ENCODE measurements around the gene RIT2. TPM values are rescaled to one million over a fixed set of nuclear protein-coding genes. Genes with fewer than 3 reads are reported as not detected.

Gene RIT2
- total and polyA plus RNA-seq, 3 donors from 2014 or later, result 0.82 TPM; not detected in 2

DNA sequence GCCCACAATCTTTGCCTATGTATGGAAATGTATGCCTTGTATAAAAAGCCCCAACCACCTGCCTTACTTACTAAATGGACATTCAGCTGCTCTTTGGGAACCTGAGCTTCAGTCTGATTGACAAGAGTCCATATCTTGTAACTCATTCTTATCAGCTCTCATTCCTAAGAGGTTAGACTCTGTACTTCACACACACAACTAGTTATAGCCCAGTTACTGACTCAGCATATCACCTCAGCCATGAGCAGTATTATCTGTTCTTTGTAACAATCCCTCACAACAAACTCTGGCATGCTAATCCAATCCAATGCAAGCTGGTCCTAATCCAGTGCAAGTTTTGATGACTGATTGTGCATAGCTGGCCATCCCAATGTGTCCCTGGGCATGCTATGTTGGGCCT lies 250.6 kb downstream of the RIT2 start:
- intact Hi-C loops (cut with DNase I; ENCODE audit: low total_unique reads), result no loop called here
- Histone ChIP-seq H3K9me3 (no peaks in the 10 kb centered on the region), H3K27ac (no peak overlapping the region), H3K36me3 (ENCODE audit: low read depth, missing control alignments) (no peaks in the 10 kb centered on the region), H3K4me1 (no peaks in the 10 kb centered on the region), H3K27me3 (no peaks in the 10 kb centered on the region), H3K4me3 (no peak overlapping the region)
- no peak for TF ChIP-seq POLR2A (IDR thresholded peaks at IDR 0.05)
- TF ChIP-seq, protein P1, sequence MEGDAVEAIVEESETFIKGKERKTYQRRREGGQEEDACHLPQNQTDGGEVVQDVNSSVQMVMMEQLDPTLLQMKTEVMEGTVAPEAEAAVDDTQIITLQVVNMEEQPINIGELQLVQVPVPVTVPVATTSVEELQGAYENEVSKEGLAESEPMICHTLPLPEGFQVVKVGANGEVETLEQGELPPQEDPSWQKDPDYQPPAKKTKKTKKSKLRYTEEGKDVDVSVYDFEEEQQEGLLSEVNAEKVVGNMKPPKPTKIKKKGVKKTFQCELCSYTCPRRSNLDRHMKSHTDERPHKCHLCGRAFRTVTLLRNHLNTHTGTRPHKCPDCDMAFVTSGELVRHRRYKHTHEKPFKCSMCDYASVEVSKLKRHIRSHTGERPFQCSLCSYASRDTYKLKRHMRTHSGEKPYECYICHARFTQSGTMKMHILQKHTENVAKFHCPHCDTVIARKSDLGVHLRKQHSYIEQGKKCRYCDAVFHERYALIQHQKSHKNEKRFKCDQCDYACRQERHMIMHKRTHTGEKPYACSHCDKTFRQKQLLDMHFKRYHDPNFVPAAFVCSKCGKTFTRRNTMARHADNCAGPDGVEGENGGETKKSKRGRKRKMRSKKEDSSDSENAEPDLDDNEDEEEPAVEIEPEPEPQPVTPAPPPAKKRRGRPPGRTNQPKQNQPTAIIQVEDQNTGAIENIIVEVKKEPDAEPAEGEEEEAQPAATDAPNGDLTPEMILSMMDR (IDR thresholded peaks at IDR 0.05), result no peak
- no peak for DNase-seq

DNA sequence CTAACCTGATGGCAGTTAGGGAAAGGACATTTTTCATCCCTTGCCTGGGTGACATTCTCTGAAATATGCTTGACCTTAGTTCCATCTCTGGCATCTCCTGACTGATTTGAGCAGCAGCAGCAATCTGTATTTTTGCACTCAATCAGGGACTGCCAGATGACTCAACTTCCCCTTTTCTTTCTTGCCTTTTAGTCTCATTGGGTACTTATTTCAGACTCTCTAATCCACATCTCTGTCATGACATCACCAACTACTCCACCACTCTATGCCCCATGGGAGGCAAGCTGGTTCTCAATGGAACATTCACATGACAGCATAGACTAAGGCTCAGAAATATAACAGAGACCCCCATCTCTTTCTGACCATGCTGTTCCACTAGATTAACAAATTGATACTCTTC lies 254.2 kb downstream of the RIT2 start:
- intact Hi-C loops (cut with DNase I; ENCODE audit: low total_unique reads), result no loop called here
- Histone ChIP-seq H3K9me3 (no peaks in the 10 kb centered on the region), H3K36me3 (ENCODE audit: low read depth, missing control alignments) (no peaks in the 10 kb centered on the region), H3K4me1 (no peaks in the 10 kb centered on the region), H3K4me3 (no peak overlapping the region), H3K27ac (no peak overlapping the region), H3K27me3 (no peaks in the 10 kb centered on the region)
- no peak for DNase-seq
- TF ChIP-seq POLR2A (IDR thresholded peaks at IDR 0.05), result no peak
- TF ChIP-seq, protein P1 (IDR thresholded peaks at IDR 0.05), result no peak

DNA sequence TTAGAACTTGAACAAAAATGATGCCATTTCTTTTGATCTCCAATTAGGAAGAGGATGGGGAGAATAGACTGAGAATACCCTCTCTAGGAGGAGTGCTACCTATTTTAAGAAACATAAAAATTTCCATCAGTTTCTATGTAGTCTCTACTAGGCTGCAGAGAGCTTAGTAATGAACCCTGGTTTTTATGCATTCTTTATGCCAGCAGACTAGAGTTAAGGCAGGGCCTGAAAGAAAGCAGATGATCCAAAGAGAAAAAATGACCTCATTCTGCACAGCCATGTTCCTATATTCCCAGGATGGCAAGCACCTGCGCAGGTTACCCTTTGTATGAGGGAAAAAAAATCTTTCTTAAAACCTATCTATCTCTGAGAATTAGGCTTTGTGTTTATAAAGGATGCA lies 254.9 kb downstream of the RIT2 start:
- WGBS, 2 donors, result 87 to 100% methylated on average over 1 of the region's 1 CpG
- Histone ChIP-seq H3K4me3 (no peak overlapping the region), H3K4me1 (no peaks in the 10 kb centered on the region), H3K27ac (no peak overlapping the region), H3K9me3 (no peaks in the 10 kb centered on the region), H3K27me3 (no peaks in the 10 kb centered on the region), H3K36me3 (ENCODE audit: low read depth, missing control alignments) (no peaks in the 10 kb centered on the region)
- intact Hi-C loops (cut with DNase I; ENCODE audit: low total_unique reads), result no loop called here
- no peak for DNase-seq
- TF ChIP-seq, protein P1 (IDR thresholded peaks at IDR 0.05), result no peak
- TF ChIP-seq POLR2A (IDR thresholded peaks at IDR 0.05), result no peak

DNA sequence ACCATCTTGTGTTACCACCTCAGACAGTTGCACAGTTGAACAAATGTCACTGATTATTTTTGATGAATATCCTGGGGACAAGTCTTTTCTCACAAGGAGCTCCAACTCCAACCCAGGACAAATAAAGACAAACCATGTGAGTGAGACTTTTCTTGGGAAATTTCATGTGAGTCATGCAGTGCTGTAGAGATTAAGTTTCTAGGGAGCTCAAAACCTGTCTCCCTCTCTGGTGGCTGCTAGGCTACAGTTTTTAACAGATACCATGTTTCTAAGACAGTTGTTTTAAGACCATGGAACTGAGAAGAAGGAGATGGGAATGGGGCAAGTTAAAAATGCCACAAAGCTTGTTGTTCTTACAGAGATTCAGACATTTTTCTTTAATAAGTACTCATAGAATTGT lies 255.5 kb downstream of the RIT2 start:
- Histone ChIP-seq H3K4me1 (no peaks in the 10 kb centered on the region), H3K9me3 (no peaks in the 10 kb centered on the region), H3K36me3 (ENCODE audit: low read depth, missing control alignments) (no peaks in the 10 kb centered on the region), H3K27me3 (no peaks in the 10 kb centered on the region), H3K27ac (no peak overlapping the region), H3K4me3 (no peak overlapping the region)
- no peak for TF ChIP-seq POLR2A (IDR thresholded peaks at IDR 0.05)
- TF ChIP-seq, protein P1 (IDR thresholded peaks at IDR 0.05), result no peak
- no peak for DNase-seq
- intact Hi-C loops (cut with DNase I; ENCODE audit: low total_unique reads), result no loop called here

DNA sequence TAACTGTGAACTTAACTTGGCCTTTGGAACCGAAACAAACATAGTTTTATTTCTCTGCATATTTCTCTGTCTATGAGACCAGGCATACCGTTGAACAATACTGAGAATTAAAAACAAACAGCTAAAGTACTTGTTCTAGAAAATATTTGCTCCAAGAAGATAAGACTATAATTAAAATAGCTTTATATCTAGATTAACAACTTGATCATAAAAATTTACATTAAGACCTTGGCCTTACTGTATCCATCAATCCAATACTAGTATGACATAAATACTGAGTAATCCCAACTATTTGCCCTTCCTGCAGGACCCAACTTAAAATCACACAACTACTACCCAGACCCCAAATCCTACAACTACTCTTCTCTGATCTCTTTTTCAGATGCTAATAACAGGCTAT lies 260.9 kb downstream of the RIT2 start:
- Histone ChIP-seq H3K4me3 (no peak overlapping the region), H3K27me3 (no peaks in the 10 kb centered on the region), H3K9me3 (no peaks in the 10 kb centered on the region), H3K36me3 (ENCODE audit: low read depth, missing control alignments) (no peaks in the 10 kb centered on the region), H3K4me1 (no peaks in the 10 kb centered on the region), H3K27ac (no peak overlapping the region)
- 64 to 70% methylated on average over 2 of the region's 2 CpGs for WGBS, 2 donors
- intact Hi-C loops (cut with DNase I; ENCODE audit: low total_unique reads), result no loop called here
- no peak for DNase-seq
- TF ChIP-seq, protein P1 (IDR thresholded peaks at IDR 0.05), result no peak
- no peak for TF ChIP-seq POLR2A (IDR thresholded peaks at IDR 0.05)
